Mucosa of stomach (tissue), 1 donor: ENCODE results near the gene PTPRD.

Source experiments
- H3K27me3 ChIP-seq: one replicate; pipeline ENCODE4 v1.7.0; 2013; ENCODE audit warnings: mild to moderate bottlenecking, low read length; ENCODE audit not compliant: control insufficient read depth, insufficient read depth
- H3K36me3 ChIP-seq: one replicate; pipeline ENCODE4 v1.7.0; 2013; ENCODE audit warnings: low read length; ENCODE audit not compliant: control insufficient read depth, insufficient read depth
- H3K4me1 ChIP-seq: one replicate; pipeline ENCODE4 v1.7.0; 2013; ENCODE audit warnings: mild to moderate bottlenecking, low read length; ENCODE audit not compliant: control insufficient read depth, insufficient read depth
- H3K4me3 ChIP-seq: one replicate; pipeline ENCODE4 v1.7.0; 2013; ENCODE audit warnings: low read length
- H3K9ac ChIP-seq: one replicate; pipeline ENCODE4 v1.7.0; 2013; ENCODE audit warnings: mild to moderate bottlenecking, low read length, moderate library complexity
- H3K9me3 ChIP-seq: one replicate; pipeline ENCODE4 v1.7.0; 2013; ENCODE audit warnings: mild to moderate bottlenecking, low read length, moderate library complexity; ENCODE audit not compliant: control insufficient read depth
- donor health status: Pancreatic carcinoma.

The PTPRD gene

GRCh38 chr9:8867148-8867547 is 1745.7 kb downstream of the PTPRD start:
- H3K9ac ChIP-seq = no peak overlapping the region
- no peaks in the 10 kb centered on the region for H3K9me3 ChIP-seq
- H3K36me3 ChIP-seq = no peaks in the 10 kb centered on the region
- H3K4me3 ChIP-seq = no peak overlapping the region
- no peaks in the 10 kb centered on the region for H3K27me3 ChIP-seq
- H3K4me1 ChIP-seq = no peaks in the 10 kb centered on the region

- Histone ChIP-seq H3K9ac (no peak overlapping the region), H3K36me3 (no peaks in the 10 kb centered on the region), H3K27me3 (peaks cover 5% of the 10 kb centered on the region), H3K4me1 (no peaks in the 10 kb centered on the region), H3K9me3 (no peaks in the 10 kb centered on the region), H3K4me3 (no peak overlapping the region)
Observed at GRCh38 chr9:8864545-8864896, 1748.3 kb downstream of the PTPRD start.

DNA sequence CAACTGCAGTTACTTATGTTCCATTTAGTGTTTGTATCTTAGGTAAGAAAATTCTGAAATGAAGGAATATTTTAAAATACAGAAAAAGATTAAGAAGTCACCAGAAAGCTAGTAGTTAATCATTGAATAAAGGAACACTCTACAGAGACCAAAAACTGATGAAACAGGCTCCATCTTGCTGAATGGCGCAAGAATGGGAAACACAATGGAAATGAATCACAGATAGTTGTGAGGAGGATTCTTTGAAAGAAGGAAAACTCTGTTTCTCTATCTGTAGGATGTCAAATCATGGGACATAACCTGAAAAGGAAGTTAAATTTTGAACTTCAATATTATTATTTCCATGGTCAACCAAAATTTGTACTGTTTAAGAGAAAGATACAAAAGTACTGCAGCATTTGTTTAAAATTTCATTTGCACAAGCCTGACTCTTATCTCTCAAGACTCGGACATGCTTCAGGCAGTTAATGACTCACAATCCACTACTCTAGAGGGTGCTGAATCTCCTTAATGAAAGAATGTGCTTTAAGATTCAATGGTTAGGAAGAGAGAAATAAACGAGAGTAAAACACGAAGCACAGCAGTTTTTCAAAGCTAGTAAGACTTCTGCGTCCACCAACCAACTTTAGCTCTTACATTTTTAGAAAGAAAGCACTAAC is 1748.8 kb downstream of the PTPRD start:
- peaks cover 11% of the 10 kb centered on the region for H3K27me3 ChIP-seq
- H3K4me3 ChIP-seq = no peak overlapping the region
- H3K36me3 ChIP-seq = no peaks in the 10 kb centered on the region
- no peak overlapping the region for H3K9ac ChIP-seq
- H3K4me1 ChIP-seq = no peaks in the 10 kb centered on the region
- no peaks in the 10 kb centered on the region for H3K9me3 ChIP-seq

- Histone ChIP-seq H3K4me1 (no peaks in the 10 kb centered on the region), H3K36me3 (no peaks in the 10 kb centered on the region), H3K4me3 (no peak overlapping the region), H3K9me3 (no peaks in the 10 kb centered on the region), H3K27me3 (peaks cover 20% of the 10 kb centered on the region), H3K9ac (no peak overlapping the region)
Observed at GRCh38 chr9:8863069-8863468, 1749.7 kb downstream of the PTPRD start.

- no peak overlapping the region for H3K4me3 ChIP-seq
- H3K9me3 ChIP-seq = no peaks in the 10 kb centered on the region
- H3K9ac ChIP-seq = no peak overlapping the region
- H3K4me1 ChIP-seq = peaks cover 6% of the 10 kb centered on the region
- peaks cover 40% of the 10 kb centered on the region for H3K27me3 ChIP-seq
- no peaks in the 10 kb centered on the region for H3K36me3 ChIP-seq
Observed at GRCh38 chr9:8860925-8861324, 1751.9 kb downstream of the PTPRD start.

- no peak overlapping the region for H3K4me3 ChIP-seq
Observed at GRCh38 chr9:8860086-8860485, 1752.7 kb downstream of the PTPRD start.

GRCh38 chr9:8859416-8859815 is 1753.4 kb downstream of the PTPRD start:
- Histone ChIP-seq H3K4me1 (peaks cover 6% of the 10 kb centered on the region), H3K9me3 (no peaks in the 10 kb centered on the region), H3K4me3 (no peak overlapping the region), H3K9ac (no peak overlapping the region), H3K36me3 (no peaks in the 10 kb centered on the region), H3K27me3 (peaks cover 52% of the 10 kb centered on the region)

More at GRCh38 chr9:8860086-8860485, 1752.7 kb downstream of the PTPRD start:
- H3K27me3 ChIP-seq = peaks cover 45% of the 10 kb centered on the region
- H3K9ac ChIP-seq = no peak overlapping the region
- no peaks in the 10 kb centered on the region for H3K9me3 ChIP-seq
- peaks cover 6% of the 10 kb centered on the region for H3K4me1 ChIP-seq
- H3K36me3 ChIP-seq = no peaks in the 10 kb centered on the region

- no peaks in the 10 kb centered on the region for H3K9me3 ChIP-seq
- no peak overlapping the region for H3K9ac ChIP-seq
- no peaks in the 10 kb centered on the region for H3K36me3 ChIP-seq
- peaks cover 53% of the 10 kb centered on the region for H3K27me3 ChIP-seq
- H3K4me3 ChIP-seq = no peak overlapping the region
- peaks cover 6% of the 10 kb centered on the region for H3K4me1 ChIP-seq
Observed at GRCh38 chr9:8858596-8859161, 1754.1 kb downstream of the PTPRD start.

DNA sequence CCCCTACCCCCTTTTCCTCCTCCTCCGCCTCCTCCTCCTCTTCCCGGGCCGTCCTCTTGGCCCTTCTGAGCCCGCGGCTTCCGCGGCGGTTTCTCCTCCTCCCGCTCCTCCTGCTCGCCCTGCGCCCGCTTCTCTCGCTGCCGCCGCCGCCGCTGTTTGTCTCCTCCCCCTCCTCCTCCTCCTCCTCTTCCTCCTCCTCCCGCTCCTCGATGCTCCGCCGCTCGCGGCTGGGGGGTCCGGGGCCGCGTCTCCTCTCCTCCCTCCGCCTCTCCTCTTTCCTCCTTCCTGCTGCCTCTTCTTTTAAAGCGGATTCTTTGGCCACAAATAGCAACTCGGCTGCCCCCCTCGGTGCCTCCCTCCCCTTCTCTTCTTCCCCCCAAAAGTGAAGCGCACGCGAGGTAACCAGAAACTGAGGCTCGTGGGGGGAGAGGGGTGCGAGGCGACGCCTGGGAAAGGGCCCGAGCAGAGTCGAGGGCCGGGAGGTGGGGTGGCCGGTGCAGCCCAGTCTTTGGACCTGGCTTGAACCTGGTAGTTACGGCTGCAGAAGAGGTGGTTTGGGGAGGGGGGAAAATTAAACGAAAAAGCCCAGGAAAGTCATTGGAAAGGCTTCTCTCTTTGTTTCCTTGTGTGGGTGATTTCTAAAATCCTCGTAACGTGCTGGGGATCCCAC is 1754.7 kb downstream of the PTPRD start:
- Histone ChIP-seq H3K9me3 (no peaks in the 10 kb centered on the region), H3K4me1 (peaks cover 6% of the 10 kb centered on the region), H3K27me3 (peaks cover 53% of the 10 kb centered on the region), H3K4me3 (no peak overlapping the region), H3K9ac (no peak overlapping the region), H3K36me3 (no peaks in the 10 kb centered on the region)

GRCh38 chr9:8857068-8857925 is 1755.5 kb downstream of the PTPRD start:
- peaks cover 53% of the 10 kb centered on the region for H3K27me3 ChIP-seq
- H3K36me3 ChIP-seq = no peaks in the 10 kb centered on the region
- H3K4me3 ChIP-seq = no peak overlapping the region
- H3K4me1 ChIP-seq = peaks cover 6% of the 10 kb centered on the region
- H3K9ac ChIP-seq = peak overlapping the region; percentile 28
- H3K9me3 ChIP-seq = no peaks in the 10 kb centered on the region

GRCh38 chr9:8856396-8857067 is 1756.3 kb downstream of the PTPRD start:
- Histone ChIP-seq H3K9me3 (no peaks in the 10 kb centered on the region), H3K4me3 (no peak overlapping the region), H3K27me3 (peaks cover 53% of the 10 kb centered on the region), H3K9ac (no peak overlapping the region), H3K36me3 (no peaks in the 10 kb centered on the region), H3K4me1 (peaks cover 6% of the 10 kb centered on the region)
